ENCODE measurements around the gene TBX4. TPM values are rescaled to one million over a fixed set of nuclear protein-coding genes. Genes with fewer than 3 reads are reported as not detected.

TBX4 gene
- total and polyA plus RNA-seq, 5 donors, result 0.11 TPM; not detected in 4

DNA sequence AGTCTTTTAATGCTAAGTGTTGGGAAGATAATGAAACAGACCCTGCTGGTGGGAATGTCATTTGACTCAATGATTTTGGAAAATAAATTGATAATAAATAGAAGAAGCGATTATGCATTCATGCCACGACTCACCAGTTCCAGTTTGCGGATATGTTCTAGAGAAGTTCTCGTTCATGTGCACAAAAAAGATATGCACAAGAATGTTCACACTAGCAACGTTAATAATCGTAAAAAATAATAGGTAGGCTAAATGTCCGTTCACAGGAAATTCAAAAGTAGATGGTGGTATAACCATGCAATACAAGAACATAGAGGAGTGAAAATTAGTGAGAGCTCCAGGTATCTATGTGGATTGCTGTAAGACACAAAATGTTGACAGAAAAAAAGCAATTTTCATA is 79.0 kb downstream of the TBX4 start:
- intact Hi-C loops (cut with DNase I), result no loop called here
- no peak for ATAC-seq
- Histone ChIP-seq H3K4me3 (ENCODE audit: low read length) (no peak overlapping the region), H3K27me3 (ENCODE audit: control insufficient read depth, insufficient read depth) (no peaks in the 10 kb centered on the region), H3K4me1 (ENCODE audit: control insufficient read depth, insufficient read depth, low read length) (no peaks in the 10 kb centered on the region), H3K27ac (ENCODE audit: low read length) (no peak overlapping the region), H3K9me3 (ENCODE audit: control insufficient read depth, low read length) (no peaks in the 10 kb centered on the region)
- DNase-seq, result no peak
- WGBS, result 86% methylated on average over 7 of the region's 7 CpGs

DNA sequence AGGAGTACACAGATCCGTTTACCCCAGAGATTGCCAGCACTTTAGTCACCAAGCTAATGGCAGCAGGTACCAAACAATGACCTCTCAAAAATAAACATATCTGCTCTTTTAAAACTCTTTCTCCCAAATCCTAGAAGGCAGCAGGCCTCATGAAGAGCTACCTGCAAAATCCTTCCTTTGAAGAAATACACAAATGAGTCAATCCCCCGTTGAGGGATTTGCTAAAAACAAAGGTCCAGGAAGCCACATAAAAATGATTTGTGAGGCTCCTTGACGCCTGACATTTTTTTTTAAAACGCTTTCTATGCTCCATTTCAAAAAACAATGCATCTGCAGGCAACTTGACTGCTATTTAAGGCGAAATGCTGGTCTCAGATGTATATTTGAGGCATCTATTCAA is 80.6 kb downstream of the TBX4 start:
- no peaks in the 10 kb centered on the region for H3K27me3 ChIP-seq (ENCODE audit: control insufficient read depth, insufficient read depth)
- no peaks in the 10 kb centered on the region for H3K4me1 ChIP-seq (ENCODE audit: control insufficient read depth, insufficient read depth, low read length)
- intact Hi-C loops (cut with DNase I), result no loop called here
- no peak for DNase-seq
- H3K9me3 ChIP-seq (ENCODE audit: control insufficient read depth, low read length), result no peaks in the 10 kb centered on the region
- no peak for ATAC-seq
- 69% methylated on average over 5 of the region's 5 CpGs for WGBS
- no peak overlapping the region for H3K4me3 ChIP-seq (ENCODE audit: low read length)
- H3K27ac ChIP-seq (ENCODE audit: low read length), result no peak overlapping the region

DNA sequence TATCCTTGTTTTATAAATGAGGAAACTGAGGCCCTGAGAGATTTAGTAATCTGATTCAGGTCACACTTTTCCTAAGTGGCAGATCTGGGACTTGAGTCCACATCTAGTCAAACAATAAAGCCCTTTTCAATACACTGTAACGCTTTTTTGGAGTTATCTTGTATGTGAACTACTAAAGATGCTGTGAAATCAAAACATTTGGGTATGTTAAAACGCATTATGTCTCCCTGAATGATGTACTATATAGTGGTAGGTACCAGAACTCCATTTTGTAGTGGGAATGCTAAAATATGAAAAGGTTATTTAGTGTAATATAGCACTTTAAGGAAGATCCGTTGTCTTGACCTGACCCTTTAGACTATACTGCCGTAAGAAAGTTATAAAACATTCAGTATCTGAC is 81.6 kb downstream of the TBX4 start:
- H3K27me3 ChIP-seq (ENCODE audit: control insufficient read depth, insufficient read depth), result no peaks in the 10 kb centered on the region
- no peak for DNase-seq

DNA sequence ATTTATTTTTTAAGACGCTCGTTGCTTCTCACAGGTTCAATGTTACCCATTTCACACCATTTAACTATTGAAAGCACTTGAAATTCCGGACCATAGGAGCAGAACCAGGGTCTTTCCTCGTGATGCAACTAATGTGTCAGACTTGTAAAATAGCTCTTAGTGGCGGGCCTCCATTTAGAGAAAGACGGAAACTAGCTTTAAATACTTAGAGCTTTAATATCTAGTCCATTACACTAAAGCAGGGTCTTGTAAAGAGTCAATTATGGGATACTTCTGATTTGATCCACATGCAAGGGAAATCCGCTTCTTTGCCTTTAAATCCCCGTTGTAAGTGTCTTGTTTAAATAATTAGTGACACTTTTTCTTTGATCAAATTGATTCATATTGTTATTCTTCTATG is 82.2 kb downstream of the TBX4 start:
- Histone ChIP-seq H3K4me3 (ENCODE audit: low read length) (no peak overlapping the region), H3K4me1 (ENCODE audit: control insufficient read depth, insufficient read depth, low read length) (no peaks in the 10 kb centered on the region), H3K27me3 (ENCODE audit: control insufficient read depth, insufficient read depth) (no peaks in the 10 kb centered on the region), H3K27ac (ENCODE audit: low read length) (no peak overlapping the region), H3K9me3 (ENCODE audit: control insufficient read depth, low read length) (no peaks in the 10 kb centered on the region)
- intact Hi-C loops (cut with DNase I), result no loop called here
- DNase-seq (no peak), ATAC-seq (no peak)
- 80% methylated on average over 8 of the region's 8 CpGs for WGBS

More for the DNA sequence above, 81.6 kb downstream of the TBX4 start:
- H3K4me1 ChIP-seq (ENCODE audit: control insufficient read depth, insufficient read depth, low read length), result no peaks in the 10 kb centered on the region
- H3K9me3 ChIP-seq (ENCODE audit: control insufficient read depth, low read length), result no peaks in the 10 kb centered on the region
- intact Hi-C loops (cut with DNase I), result no loop called here
- no peak overlapping the region for H3K27ac ChIP-seq (ENCODE audit: low read length)
- 86% methylated on average over 4 of the region's 4 CpGs for WGBS
- ATAC-seq, result no peak
- H3K4me3 ChIP-seq (ENCODE audit: low read length), result no peak overlapping the region

Other genes with a start within 250 kb of the TBX4 start
- 10 to 100 TPM in 2 of 4 donors, 1 to 10 TPM in 2; 5.9 to 12.4 (median 8.1) TPM for gene TBX2, start 52.6 kb upstream of the TBX4 start, total RNA-seq
- gene TBX2, start 52.6 kb upstream of the TBX4 start, polyA plus RNA-seq, result 9.5 TPM
- not detected for gene NACA2, start 138.8 kb downstream of the TBX4 start, total RNA-seq
- gene NACA2, start 138.8 kb downstream of the TBX4 start, polyA plus RNA-seq, result not detected